ENCODE measurements around the gene TVP23A.

DNA sequence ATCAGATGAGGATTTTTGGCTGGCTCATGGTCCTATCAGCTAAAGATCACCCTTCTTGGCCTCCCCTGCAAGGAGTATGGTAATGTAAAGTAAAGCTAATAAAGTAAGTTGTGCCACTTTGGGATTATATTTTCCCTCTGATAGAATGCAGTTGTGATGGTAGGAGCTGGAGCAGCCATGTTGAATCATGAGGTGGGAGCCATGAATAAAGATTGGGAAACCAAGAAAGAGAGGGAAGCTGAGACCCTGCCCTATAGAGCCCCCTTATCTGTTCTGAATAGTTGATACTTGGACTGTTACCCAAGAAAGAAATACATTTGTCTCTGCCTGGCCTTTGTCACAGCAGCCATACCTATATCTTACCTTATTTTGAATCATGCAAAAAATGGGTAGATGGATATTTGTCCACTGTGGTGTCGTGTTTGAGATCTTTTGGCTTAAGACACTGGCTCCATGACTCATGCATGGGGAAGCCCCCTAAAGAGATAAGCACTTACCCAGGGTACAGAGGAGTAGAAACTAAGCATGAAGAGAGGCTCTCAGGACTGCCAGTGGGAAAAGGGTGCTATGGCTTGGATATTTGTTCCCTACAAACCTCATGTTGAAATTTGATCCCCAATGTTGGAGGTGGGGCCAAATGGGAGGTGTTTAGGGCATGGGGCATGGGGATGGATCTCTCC lies 17.7 kb upstream of the TVP23A start:
- TF ChIP-seq, protein P1, sequence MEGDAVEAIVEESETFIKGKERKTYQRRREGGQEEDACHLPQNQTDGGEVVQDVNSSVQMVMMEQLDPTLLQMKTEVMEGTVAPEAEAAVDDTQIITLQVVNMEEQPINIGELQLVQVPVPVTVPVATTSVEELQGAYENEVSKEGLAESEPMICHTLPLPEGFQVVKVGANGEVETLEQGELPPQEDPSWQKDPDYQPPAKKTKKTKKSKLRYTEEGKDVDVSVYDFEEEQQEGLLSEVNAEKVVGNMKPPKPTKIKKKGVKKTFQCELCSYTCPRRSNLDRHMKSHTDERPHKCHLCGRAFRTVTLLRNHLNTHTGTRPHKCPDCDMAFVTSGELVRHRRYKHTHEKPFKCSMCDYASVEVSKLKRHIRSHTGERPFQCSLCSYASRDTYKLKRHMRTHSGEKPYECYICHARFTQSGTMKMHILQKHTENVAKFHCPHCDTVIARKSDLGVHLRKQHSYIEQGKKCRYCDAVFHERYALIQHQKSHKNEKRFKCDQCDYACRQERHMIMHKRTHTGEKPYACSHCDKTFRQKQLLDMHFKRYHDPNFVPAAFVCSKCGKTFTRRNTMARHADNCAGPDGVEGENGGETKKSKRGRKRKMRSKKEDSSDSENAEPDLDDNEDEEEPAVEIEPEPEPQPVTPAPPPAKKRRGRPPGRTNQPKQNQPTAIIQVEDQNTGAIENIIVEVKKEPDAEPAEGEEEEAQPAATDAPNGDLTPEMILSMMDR (IDR thresholded peaks at IDR 0.05; ENCODE audit: low read depth, low read length) = no peak
- no peak for TF ChIP-seq POLR2A (IDR thresholded peaks at IDR 0.05; ENCODE audit: extremely low read depth, insufficient read length)
- TF ChIP-seq, protein P2, sequence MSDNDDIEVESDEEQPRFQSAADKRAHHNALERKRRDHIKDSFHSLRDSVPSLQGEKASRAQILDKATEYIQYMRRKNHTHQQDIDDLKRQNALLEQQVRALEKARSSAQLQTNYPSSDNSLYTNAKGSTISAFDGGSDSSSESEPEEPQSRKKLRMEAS (IDR thresholded peaks at IDR 0.05; ENCODE audit: low read depth, low read length) = no peak

Data from NB4 (cell line).